Hippocampal formation (tissue), 2 donors: ENCODE measurements around the gene SUMO2.
"Not testable (repeated sequence)": the region's sequence is repeated elsewhere in the genome, so short reads cannot be mapped to it uniquely, and the experiment has no call there.

Experiments used
- DNase-seq, 2 donors: peaks; one replicate each; lab custom pipeline; 2025; lab: John Stamatoyannopoulos, UW

The SUMO2 gene

GRCh38 chr17:75144816-75145512, 37.8 kb downstream of the SUMO2 start:
- no peak for DNase-seq

DNA sequence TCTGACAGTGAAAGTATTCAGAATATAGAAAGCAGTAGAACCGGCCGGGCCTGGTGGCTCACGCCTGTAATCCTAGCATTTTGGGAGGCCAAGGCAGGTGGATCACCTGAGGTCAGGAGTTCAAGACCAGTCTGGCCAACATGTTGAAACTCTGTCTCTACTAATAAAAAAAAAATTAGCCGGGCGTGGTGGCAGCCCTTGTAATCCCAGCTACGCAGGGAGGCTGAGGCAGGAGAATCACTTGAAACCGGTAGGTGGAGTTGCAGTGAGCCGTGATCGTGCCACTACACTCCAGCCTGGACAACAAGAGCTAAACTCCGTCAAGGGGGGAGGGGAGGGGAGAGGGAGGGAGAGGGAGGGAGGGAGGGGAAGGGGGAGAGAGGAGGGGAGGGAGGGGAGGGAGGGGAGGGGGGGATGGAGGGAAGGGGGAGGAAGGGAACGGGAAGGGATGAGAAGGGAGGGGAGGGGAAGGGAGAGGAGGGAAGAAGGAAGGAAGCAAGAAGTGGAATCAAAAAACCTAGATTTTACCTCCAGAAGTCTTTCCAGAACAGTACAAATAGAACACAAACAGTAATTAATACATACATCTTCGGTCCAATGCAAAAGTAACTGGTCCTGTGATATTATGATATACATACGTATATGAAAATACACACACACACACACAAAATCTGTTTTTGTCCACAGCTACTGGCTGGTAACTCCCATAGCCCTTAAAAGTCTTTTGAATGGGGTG, 40.4 kb downstream of the SUMO2 start:
- DNase-seq = no peak

- DNase-seq = no peak
Measured at GRCh38 chr17:75138519-75138918, 44.2 kb downstream of the SUMO2 start.

GRCh38 chr17:75137762-75138161, 45.0 kb downstream of the SUMO2 start:
- DNase-seq = not testable (repeated sequence)

GRCh38 chr17:75135946-75136345, 46.8 kb downstream of the SUMO2 start:
- DNase-seq = no peak

DNA sequence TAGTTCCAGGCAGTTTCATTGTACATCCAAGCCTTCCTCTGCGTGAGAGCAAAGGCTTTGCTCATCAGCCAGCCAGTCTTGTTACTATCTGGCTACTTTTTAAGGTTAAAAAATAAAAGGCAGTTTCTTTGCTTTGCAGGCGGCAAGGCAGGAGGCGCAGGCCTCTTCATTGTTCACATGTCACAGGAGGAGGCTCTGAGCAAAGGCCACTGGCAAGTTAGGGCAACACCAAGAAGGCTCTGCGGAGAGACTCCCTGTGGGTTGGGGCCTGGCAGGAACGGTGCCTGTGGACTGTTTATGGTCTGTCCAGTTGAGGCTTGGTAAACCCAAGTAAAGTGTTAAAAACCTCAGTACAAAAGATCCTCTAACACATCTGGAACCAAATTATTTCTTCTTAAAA, 47.3 kb downstream of the SUMO2 start:
- no peak for DNase-seq

GRCh38 chr17:75133607-75134347, 49.0 kb downstream of the SUMO2 start:
- not testable (repeated sequence) for DNase-seq

DNA sequence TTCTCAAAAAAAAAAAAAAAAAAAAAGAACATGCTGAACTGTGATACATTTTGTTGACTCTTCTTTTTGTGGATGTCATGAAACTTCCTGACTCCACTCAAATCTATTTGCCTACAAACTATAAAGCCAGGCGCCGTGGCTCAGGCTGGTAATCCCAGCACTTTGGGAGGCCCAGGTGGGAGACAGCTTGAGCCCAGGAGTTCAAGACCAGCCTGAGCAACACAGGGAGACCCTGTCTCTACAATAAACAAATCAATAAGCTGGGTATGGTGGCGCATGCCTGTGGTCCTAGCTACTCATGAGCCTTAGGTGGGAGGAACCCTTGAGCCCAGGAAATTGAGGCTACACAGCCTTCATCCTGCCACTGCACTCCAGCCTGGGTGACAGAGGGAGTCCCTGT, 49.8 kb downstream of the SUMO2 start:
- no peak for DNase-seq

DNA sequence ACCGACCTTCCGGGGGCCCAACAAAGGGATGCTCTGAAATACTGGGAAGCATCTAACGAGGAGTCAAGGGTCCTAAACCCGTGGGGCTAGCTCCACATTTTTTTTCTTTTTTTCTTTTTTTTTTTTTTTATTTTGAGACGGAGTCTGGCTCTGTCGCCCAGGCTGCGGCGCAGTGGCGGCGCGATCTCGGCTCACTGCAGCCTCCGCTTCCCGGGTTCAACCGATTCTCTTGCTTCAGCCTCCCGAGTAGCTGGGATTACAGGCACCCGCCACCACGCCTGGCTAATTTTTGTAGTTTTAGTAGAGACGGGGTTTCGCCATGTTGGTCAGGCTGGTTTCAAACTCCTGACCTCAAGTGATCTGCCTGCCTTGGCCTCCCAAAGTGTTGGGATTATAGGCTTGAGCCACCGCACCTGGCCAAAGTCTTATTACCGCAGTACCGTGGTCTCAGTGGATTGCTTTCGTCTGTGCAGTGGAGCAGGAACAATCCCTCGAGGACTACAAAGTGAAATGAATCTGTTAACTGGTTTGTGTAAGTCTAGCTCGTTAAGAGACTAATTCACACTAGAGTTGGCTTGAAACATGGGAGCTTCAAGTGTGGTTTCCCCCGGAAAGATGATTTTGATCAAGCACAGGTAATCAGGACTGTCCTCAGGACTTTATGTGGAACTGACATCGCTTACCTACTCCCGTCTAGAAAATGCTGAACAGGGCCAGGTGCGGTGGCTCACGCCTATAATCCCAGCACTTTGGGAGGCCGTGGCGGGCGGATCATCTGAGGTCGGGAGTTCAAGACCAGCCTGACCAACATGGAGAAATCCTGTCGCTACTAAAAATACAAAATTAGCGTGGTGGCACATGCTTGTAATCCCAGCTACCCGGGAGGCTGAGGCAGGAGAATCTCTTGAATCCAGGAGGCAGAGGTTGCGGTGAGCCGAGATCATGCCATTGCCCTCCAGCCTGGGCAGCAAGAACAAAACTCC, 50.5 kb downstream of the SUMO2 start:
- not testable (repeated sequence) for DNase-seq

GRCh38 chr17:75131278-75132017, 51.3 kb downstream of the SUMO2 start, which contains the start of gene NT5C:
Gene NT5C (minus strand): TSS chr17:75131742. CDS start chr17:75131707, 35 bp downstream.
- DNase-seq = peak; percentile 36 to 54

- DNase-seq = peak in 1 of 2 donors; percentile 17
Measured at GRCh38 chr17:75130632-75131277, 52.0 kb downstream of the SUMO2 start.

DNA sequence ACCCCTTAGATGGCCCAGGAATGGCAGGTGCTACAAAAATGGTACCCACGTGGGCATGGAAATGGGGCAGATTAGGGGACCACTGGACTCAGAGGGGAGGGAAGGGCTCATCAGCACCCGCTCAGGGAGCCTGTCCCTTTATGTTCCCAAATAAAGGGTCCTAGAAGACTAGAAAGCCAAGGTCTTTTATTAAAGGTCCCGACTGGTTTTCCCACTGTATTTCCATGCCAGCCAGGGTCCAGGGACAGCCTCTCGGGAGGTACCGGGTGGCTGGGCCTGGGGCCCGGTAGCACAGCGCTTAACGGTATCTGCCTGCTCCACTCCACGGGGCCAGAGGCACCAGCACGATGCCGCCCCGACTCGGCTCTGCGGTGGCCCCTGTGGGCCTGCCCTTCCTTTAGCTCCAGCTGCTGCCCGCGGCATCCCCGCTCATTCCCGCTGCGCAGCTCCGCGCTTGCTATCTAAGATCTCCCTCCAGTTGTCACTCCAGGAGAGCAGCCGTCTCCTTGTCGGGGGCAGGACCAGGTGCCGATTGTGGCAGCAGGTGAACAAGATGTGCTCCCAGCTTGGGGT, 52.6 kb downstream of the SUMO2 start:
- DNase-seq = no peak

DNA sequence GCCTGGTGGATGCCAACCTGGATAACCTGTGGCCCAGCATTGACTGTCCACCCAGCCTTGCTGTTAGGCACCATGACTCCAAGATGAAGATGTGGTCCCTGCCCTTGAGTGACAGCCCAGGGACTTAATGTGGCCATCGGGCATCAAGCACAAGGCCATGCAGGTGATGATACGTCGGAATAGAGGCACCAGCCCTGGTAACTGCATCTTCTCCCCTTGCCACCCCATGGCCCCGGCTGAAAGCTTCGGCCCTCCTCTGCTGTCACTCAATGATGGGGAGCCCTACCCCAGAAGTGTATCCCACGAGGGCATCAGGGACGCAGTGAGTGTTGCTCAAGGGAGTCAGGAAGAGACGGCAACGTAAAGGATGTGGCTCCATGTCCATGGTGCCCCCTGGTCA, 53.2 kb downstream of the SUMO2 start:
- DNase-seq = no peak

- DNase-seq = no peak
Measured at GRCh38 chr17:75128694-75129505, 53.9 kb downstream of the SUMO2 start.

DNA sequence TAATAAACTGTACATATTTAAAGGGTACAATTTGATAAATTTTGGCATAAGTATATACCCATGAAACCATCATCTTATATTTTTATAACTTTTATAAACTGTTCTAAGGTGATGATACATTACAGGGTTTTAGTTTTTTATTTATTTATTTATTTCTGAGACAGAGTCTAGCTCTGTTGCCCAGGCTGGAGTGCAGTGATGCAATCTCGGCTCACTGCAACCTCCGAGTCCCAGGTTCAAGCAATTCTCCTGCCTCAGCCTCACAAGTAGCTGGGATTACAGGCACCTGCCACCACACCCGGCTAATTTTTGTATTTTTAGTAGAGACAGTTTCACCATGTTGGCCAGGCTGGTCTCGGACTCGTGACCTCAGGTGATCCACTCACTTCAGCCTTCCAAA, 54.8 kb downstream of the SUMO2 start:
- not testable (repeated sequence) for DNase-seq

DNA sequence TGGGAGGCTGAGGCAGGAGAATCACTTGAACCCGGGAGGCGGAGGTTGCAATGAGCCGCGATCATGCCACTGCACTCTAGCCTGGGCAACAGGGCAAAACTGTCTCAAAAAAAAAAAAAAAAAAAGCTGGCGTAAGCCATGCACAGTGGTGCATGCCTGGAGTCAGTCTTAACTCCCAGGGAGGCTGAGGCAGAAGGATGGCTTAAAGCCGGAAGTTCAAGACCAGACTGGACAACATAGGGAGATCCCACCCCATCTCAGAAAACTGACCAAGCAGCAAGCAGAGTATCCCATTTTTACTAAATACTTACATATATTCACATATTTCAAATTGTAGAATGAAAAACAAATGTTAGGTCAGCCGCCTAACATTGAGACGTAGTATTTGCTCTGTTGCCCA, 55.8 kb downstream of the SUMO2 start:
- no peak for DNase-seq

DNA sequence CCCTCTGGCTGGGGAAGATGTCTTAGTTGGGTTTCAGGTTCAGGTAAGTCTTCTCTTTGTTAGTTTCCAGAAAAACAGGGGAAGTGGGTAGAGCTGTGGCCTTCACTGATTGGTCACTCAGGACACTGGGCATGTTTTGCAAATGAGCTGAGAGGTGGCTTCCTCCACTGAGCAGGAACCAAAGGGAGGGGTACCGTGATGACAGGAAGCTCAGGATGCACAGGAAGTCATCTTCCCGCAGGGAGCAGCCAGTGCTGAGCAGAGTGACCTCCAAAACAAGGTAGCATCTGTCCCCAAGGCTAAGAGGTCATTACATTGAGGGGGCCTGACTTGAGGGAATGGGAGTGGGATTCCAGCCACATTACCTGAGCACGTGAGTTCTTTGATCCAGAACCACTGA, 56.8 kb downstream of the SUMO2 start:
- DNase-seq = no peak

- DNase-seq = no peak
Measured at GRCh38 chr17:75124819-75125162, 58.0 kb downstream of the SUMO2 start.
